Lung (tissue), 12 donors: Measurements from ENCODE around the gene UBR4. TPM values are rescaled to one million over a fixed set of nuclear protein-coding genes. Genes with fewer than 3 reads are reported as not detected.

ENCODE experiments used
- ATAC-seq: fragments of 200-7000 bp; cut with Tn5 transposase; one replicate; pipeline ENCODE4 v1.9.1; 2020; ENCODE audit warnings: moderate number of reproducible peaks; ENCODE audit not compliant: insufficient read depth, low FRiP score
- DNase-seq, 3 donors: peaks; one replicate each; pipeline ENCODE4 v3.0.0-alpha.2; 2013 to 2017
- H3K27ac ChIP-seq, 2 donors: one replicate each; pipeline ENCODE4 v1.5.1; 2013; ENCODE audit warnings: mild to moderate bottlenecking in 2 of 2, moderate library complexity in 2 of 2, control low read depth in 1 of 2, inconsistent platforms in 1 of 2, low read depth in 1 of 2, low read length in 1 of 2
- H3K27me3 ChIP-seq, 3 donors: one replicate each; pipeline ENCODE4 v1.5.1; 2013; ENCODE audit warnings: low read length in 2 of 3; ENCODE audit not compliant: control insufficient read depth in 3 of 3, insufficient read depth in 3 of 3
- H3K36me3 ChIP-seq, 4 donors: one replicate each; pipeline ENCODE4 v1.5.1; 2013; ENCODE audit warnings: low read length in 4 of 4, mild to moderate bottlenecking in 1 of 4, moderate library complexity in 1 of 4; ENCODE audit not compliant: control insufficient read depth in 4 of 4, insufficient read depth in 4 of 4
- H3K4me1 ChIP-seq, 5 donors: one replicate each; pipeline ENCODE4 v1.5.1; 2013; ENCODE audit warnings: low read length in 5 of 5, mild to moderate bottlenecking in 2 of 5, moderate library complexity in 1 of 5; ENCODE audit not compliant: control insufficient read depth in 5 of 5, insufficient read depth in 5 of 5
- H3K4me3 ChIP-seq: one replicate; pipeline ENCODE4 v1.5.1; 2013; ENCODE audit warnings: mild to moderate bottlenecking, control low read depth, moderate library complexity
- H3K9ac ChIP-seq, 2 donors: one replicate each; pipeline ENCODE4 v1.5.1; 2013; ENCODE audit warnings: low read length in 2 of 2, control low read depth in 1 of 2; ENCODE audit not compliant: insufficient read depth in 1 of 2
- H3K9me3 ChIP-seq, 4 donors: one replicate each; pipeline ENCODE4 v1.5.1; 2013; ENCODE audit warnings: low read length in 3 of 4, mild to moderate bottlenecking in 1 of 4, moderate library complexity in 1 of 4; ENCODE audit not compliant: control insufficient read depth in 4 of 4, insufficient read depth in 3 of 4
- WGBS, 2 donors: extraction: QIAGEN DNeasy Blood & Tissue Kit; methylation state at CpG; one replicate each; pipeline ENCODE4 v1.1.7; 2013; 5-methylcytosine and 5-hydroxymethylcytosine counted together
- polyA plus RNA-seq, 2 donors: library from polyadenylated mRNA; stranded (reverse); fragments of 200-250 nt; gene quantifications; one replicate each; pipeline ENCODE4 v1.2.1, GENCODE V29; 2013
- total RNA-seq, 2 donors: library from RNA; depleted of rRNA in 1 of 2; stranded (reverse); fragments of >200 nt in 1 of 2; gene quantifications; one replicate each; pipeline ENCODE4 v1.2.1, GENCODE V29; 2014 to 2021
- TF ChIP-seq, protein P1 (sequence below): IDR thresholded peaks from 2 replicates; pipeline ENCODE4 v1.5.1; 2012; ENCODE audit warnings: mild to moderate bottlenecking; ENCODE audit errors: control extremely low read depth, extremely low read depth
- donor health status: control.
- donor health status: control.
- donor health status: Bipolar disorder and iron deficiency.
- donor health status: healthy.
- donor health status: DM: yes; HTN: yes; CAD: no.

UBR4 gene
- total and polyA plus RNA-seq, 4 donors, result 90.8 to 128 (median 113) TPM

- peaks cover 10 to 16% (median 11%) of the 10 kb centered on the region in 4 donors for H3K36me3 ChIP-seq
- TF ChIP-seq, protein P1, sequence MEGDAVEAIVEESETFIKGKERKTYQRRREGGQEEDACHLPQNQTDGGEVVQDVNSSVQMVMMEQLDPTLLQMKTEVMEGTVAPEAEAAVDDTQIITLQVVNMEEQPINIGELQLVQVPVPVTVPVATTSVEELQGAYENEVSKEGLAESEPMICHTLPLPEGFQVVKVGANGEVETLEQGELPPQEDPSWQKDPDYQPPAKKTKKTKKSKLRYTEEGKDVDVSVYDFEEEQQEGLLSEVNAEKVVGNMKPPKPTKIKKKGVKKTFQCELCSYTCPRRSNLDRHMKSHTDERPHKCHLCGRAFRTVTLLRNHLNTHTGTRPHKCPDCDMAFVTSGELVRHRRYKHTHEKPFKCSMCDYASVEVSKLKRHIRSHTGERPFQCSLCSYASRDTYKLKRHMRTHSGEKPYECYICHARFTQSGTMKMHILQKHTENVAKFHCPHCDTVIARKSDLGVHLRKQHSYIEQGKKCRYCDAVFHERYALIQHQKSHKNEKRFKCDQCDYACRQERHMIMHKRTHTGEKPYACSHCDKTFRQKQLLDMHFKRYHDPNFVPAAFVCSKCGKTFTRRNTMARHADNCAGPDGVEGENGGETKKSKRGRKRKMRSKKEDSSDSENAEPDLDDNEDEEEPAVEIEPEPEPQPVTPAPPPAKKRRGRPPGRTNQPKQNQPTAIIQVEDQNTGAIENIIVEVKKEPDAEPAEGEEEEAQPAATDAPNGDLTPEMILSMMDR, result no peak
- no peaks in the 10 kb centered on the region for H3K9me3 ChIP-seq
- WGBS, 2 donors, result 57 to 75% methylated on average over 2 of the region's 2 CpGs
- ATAC-seq (no peak), DNase-seq (no peak)
- no peak overlapping the region for H3K4me3 ChIP-seq
- no peaks in the 10 kb centered on the region for H3K27me3 ChIP-seq
- H3K9ac ChIP-seq, result no peak overlapping the region
- H3K4me1 ChIP-seq, result peaks cover 0 to 31% (median 8%) of the 10 kb centered on the region in 5 donors
- peak overlapping the region in 1 of 2 donors; percentile 61 for H3K27ac ChIP-seq
These were observed 6.6 kb downstream of the UBR4 start for GRCh38 chr1:19203440-19203839.

DNA sequence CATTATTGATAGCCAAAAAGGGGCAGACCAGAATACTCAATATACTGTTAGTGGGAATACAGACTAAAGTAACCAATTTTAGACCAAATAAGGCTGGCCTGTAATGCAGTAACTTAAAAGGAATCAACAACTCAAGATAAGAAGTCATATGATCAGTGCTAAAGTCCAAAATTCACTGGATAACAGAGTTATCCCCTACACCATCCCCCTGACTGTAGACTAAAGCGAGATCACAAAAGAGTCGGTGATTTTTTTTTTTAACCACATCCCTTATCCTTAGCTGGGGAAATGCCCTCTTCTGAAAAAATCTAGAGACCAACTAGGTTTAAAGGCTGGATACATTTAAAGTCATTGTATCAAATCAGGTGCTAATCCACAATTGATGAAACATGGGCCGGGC lies 7.7 kb downstream of the UBR4 start:
- H3K36me3 ChIP-seq, result peaks cover 17 to 22% (median 20%) of the 10 kb centered on the region in 4 donors
- WGBS, 2 donors, result 79 to 81% methylated on average over 3 of the region's 3 CpGs
- peaks cover 0 to 23% (median 8%) of the 10 kb centered on the region in 5 donors for H3K4me1 ChIP-seq
- no peaks in the 10 kb centered on the region for H3K9me3 ChIP-seq
- H3K27ac ChIP-seq, result no peak overlapping the region
- no peak for ATAC-seq
- H3K4me3 ChIP-seq, result no peak overlapping the region
- no peak overlapping the region for H3K9ac ChIP-seq
- no peak for DNase-seq
- no peaks in the 10 kb centered on the region for H3K27me3 ChIP-seq
- TF ChIP-seq, protein P1, result no peak

DNA sequence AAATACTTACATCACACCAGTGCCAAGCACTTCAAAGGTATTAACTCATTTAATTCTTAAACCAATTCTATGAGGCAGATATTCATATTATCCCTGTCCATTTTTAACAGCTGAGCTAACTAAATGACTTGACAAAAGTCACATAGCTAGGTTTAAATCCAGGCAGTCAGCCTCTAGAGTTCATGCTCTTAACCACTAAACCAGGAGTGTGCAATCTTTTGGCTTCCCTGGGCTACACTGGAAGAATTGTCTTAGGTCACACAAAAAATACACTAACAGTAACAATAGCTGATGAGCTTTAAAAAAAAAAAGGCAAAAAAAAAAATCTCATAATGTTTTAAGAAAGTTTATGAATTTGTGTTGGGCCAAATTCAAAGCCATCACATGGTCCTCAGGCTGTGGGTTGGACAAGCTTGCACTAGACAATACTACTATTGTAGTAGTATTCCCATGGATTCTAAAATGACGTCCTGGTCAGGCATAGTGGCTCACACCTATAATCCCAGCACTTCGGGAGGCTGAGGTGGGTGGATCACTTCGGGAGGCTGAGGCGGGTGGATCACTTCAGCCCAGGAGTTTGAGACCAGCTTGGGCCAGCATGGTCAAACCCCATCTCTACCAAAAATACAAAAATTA lies 10.0 kb downstream of the UBR4 start:
- Histone ChIP-seq H3K4me3 (no peak overlapping the region), H3K9me3 (no peaks in the 10 kb centered on the region), H3K9ac (no peak overlapping the region), H3K4me1 (peaks cover 0 to 19% (median 8%) of the 10 kb centered on the region in 5 donors), H3K27me3 (no peaks in the 10 kb centered on the region), H3K27ac (no peak overlapping the region), H3K36me3 (peaks cover 21 to 39% (median 33%) of the 10 kb centered on the region in 4 donors)
- DNase-seq (no peak), ATAC-seq (no peak)
- 94% methylated on average over 4 of the region's 4 CpGs for WGBS, 2 donors
- TF ChIP-seq, protein P1, result no peak
